ENCODE data around the gene BICRA.

Gene BICRA

DNA sequence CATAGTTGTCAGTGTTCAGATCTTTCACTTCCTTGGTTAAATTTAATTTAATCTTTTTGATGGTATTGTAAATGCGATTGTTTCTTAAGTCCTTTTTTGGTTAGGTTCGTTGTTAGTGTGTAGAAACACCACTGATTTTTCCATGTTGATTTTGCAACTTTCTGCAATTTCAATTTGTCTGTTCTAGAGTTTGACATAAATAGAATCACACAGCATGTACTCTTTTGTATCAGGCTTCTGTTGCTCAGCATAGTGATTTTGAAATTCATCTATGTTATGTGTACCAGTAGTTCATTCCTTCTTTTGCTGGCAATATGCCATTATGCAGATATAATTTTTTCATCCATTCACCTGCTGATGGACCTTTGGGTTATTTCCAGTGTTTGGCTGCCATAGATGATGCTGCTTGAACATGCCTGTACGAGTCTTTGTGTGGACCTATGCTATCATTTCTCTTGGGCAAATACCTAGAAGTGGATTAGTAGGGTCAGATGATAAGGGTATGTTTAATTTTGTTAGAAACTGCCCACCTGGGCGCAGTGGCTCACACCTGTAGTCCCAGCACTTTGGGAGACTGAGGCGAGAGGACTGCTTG lies 33.1 kb downstream of the BICRA start:
- H3K79me2 ChIP-seq (ENCODE audit: insufficient read depth, low read length) = 0 out of 2 replicates have a peak, but pooled peaks cover 2% of the 10 kb centered on the region
- no peak overlapping the region for H3K4me2 ChIP-seq (ENCODE audit: low read depth, low read length, poor library complexity, severe bottlenecking)
- H3K27ac ChIP-seq (ENCODE audit: low read depth, low read length) = no peak overlapping the region
- H3K9me2 ChIP-seq (replicated peaks; ENCODE audit: insufficient read depth, low read length) = no peaks in the 10 kb centered on the region
- no peak overlapping the region for H3K9ac ChIP-seq (ENCODE audit: low read length)
- no peaks in the 10 kb centered on the region for H3K9me3 ChIP-seq (ENCODE audit: insufficient read depth, low read length)
- no peak overlapping the region for H2AFZ ChIP-seq (ENCODE audit: low read depth, low read length, severe bottlenecking)
- peaks cover 7% of the 10 kb centered on the region; the same call in 1 of the 2 replicates for H4K20me1 ChIP-seq (ENCODE audit: low read depth, low read length)
- TF ChIP-seq CTCF (IDR thresholded peaks at IDR 0.05; ENCODE audit: insufficient read depth, low read length, poor library complexity, severe bottlenecking) = no peak
- TF ChIP-seq EZH2phosphoT487 (conservative IDR thresholded peaks at IDR 0.05; ENCODE audit: low read length) = no peak
- no peaks in the 10 kb centered on the region for H3K27me3 ChIP-seq (ENCODE audit: low read length)
- H3K4me3 ChIP-seq (ENCODE audit: insufficient read depth, low read length, poor library complexity, severe bottlenecking) = no peak overlapping the region
- H3K36me3 ChIP-seq (ENCODE audit: low read length) = no peaks in the 10 kb centered on the region
- H3F3A ChIP-seq (ENCODE audit: insufficient read depth) = no peaks in the 10 kb centered on the region

GRCh38 chr19:47643281-47643680 lies 34.3 kb downstream of the BICRA start:
- Histone ChIP-seq H3F3A (ENCODE audit: insufficient read depth) (no peaks in the 10 kb centered on the region), H3K9ac (ENCODE audit: low read length) (no peak overlapping the region), H3K36me3 (ENCODE audit: low read length) (no peaks in the 10 kb centered on the region), H3K9me2 (replicated peaks; ENCODE audit: insufficient read depth, low read length) (no peaks in the 10 kb centered on the region), H3K4me2 (ENCODE audit: low read depth, low read length, poor library complexity, severe bottlenecking) (no peak overlapping the region), H3K9me3 (ENCODE audit: insufficient read depth, low read length) (no peaks in the 10 kb centered on the region), H4K20me1 (ENCODE audit: low read depth, low read length) (peaks cover 8% of the 10 kb centered on the region; the same call in 1 of the 2 replicates), H3K27me3 (ENCODE audit: low read length) (no peaks in the 10 kb centered on the region), H3K27ac (ENCODE audit: low read depth, low read length) (no peak overlapping the region), H3K4me3 (ENCODE audit: insufficient read depth, low read length, poor library complexity, severe bottlenecking) (no peak overlapping the region), H3K79me2 (ENCODE audit: insufficient read depth, low read length) (0 out of 2 replicates have a peak, but pooled peaks cover 4% of the 10 kb centered on the region), H2AFZ (ENCODE audit: low read depth, low read length, severe bottlenecking) (no peak overlapping the region)
- TF ChIP-seq EZH2phosphoT487 (conservative IDR thresholded peaks at IDR 0.05; ENCODE audit: low read length) = no peak
- TF ChIP-seq CTCF (IDR thresholded peaks at IDR 0.05; ENCODE audit: insufficient read depth, low read length, poor library complexity, severe bottlenecking) = no peak

DNA sequence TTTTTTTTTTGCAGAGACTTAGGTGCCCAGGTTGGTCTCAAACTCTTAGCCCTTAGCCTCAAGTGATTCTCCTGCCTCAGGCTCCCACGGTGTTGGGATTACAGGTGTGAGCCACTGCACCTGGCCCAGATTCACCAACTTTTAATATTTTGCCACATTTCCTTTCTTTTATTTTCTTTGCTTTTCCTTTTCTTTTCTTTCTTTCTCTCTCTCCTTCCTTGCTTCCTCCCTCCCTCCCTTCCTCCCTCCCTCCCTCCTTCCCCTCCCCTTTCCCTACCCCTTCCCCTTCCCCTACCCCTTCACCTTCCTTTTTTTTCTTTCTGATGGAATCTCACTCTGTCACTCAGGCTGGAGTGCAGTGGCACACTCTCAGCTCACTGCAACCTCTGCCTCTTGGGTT lies 35.3 kb downstream of the BICRA start:
- H3K36me3 ChIP-seq (ENCODE audit: low read length) = no peaks in the 10 kb centered on the region
- no peaks in the 10 kb centered on the region for H3K27me3 ChIP-seq (ENCODE audit: low read length)
- H3K9me2 ChIP-seq (replicated peaks; ENCODE audit: insufficient read depth, low read length) = no peaks in the 10 kb centered on the region
- H3K9ac ChIP-seq (ENCODE audit: low read length) = no peak overlapping the region
- no peaks in the 10 kb centered on the region for H3F3A ChIP-seq (ENCODE audit: insufficient read depth)
- H3K79me2 ChIP-seq (ENCODE audit: insufficient read depth, low read length) = peaks cover 4% of the 10 kb centered on the region; the same call in 1 of the 2 replicates
- TF ChIP-seq CTCF (IDR thresholded peaks at IDR 0.05; ENCODE audit: insufficient read depth, low read length, poor library complexity, severe bottlenecking) (no peak), EZH2phosphoT487 (conservative IDR thresholded peaks at IDR 0.05; ENCODE audit: low read length) (no peak)
- H4K20me1 ChIP-seq (ENCODE audit: low read depth, low read length) = peaks cover 8% of the 10 kb centered on the region; the same call in 1 of the 2 replicates
- no peak overlapping the region for H3K4me2 ChIP-seq (ENCODE audit: low read depth, low read length, poor library complexity, severe bottlenecking)
- H3K4me3 ChIP-seq (ENCODE audit: insufficient read depth, low read length, poor library complexity, severe bottlenecking) = no peak overlapping the region
- H3K27ac ChIP-seq (ENCODE audit: low read depth, low read length) = no peak overlapping the region
- H2AFZ ChIP-seq (ENCODE audit: low read depth, low read length, severe bottlenecking) = no peak overlapping the region
- H3K9me3 ChIP-seq (ENCODE audit: insufficient read depth, low read length) = no peaks in the 10 kb centered on the region
